ENCODE results near the gene CHDH.

- TF ChIP-seq CTCF (tag by site-specific recombination; IDR thresholded peaks at IDR 0.05) (no peak), REST (tag by site-specific recombination; IDR thresholded peaks at IDR 0.05) (no peak), ZNF544 (tag by site-specific recombination; IDR thresholded peaks at IDR 0.05) (no peak), KLF1 (tag by site-specific recombination; IDR thresholded peaks at IDR 0.05) (no peak), ZNF404 (tag by site-specific recombination; IDR thresholded peaks at IDR 0.05) (no peak)
- TF ChIP-seq, protein P1, sequence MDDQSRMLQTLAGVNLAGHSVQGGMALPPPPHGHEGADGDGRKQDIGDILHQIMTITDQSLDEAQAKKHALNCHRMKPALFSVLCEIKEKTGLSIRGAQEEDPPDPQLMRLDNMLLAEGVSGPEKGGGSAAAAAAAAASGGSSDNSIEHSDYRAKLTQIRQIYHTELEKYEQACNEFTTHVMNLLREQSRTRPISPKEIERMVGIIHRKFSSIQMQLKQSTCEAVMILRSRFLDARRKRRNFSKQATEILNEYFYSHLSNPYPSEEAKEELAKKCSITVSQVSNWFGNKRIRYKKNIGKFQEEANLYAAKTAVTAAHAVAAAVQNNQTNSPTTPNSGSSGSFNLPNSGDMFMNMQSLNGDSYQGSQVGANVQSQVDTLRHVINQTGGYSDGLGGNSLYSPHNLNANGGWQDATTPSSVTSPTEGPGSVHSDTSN (CRISPR knock-in tag; IDR thresholded peaks at IDR 0.05), result no peak
Observed at GRCh38 chr3:53834429-53835095, 11.7 kb downstream of the CHDH start.

Data from HEK293 (cell line).